Measurements from ENCODE around the gene STARD7. TPM values are rescaled to one million over a fixed set of nuclear protein-coding genes. Genes with fewer than 3 reads are reported as not detected.

The STARD7 gene
- total and polyA plus RNA-seq, 7 donors = 111 to 472 (median 184) TPM

- H3K27ac ChIP-seq = peak overlapping the region; percentile 97
- no peak overlapping the region for H3K4me3 ChIP-seq
- ATAC-seq = no peak
- peak in 1 of 2 donors; percentile 37 for DNase-seq
- peaks cover 6 to 31% of the 10 kb centered on the region in 2 donors for H3K36me3 ChIP-seq (ENCODE audit: insufficient read depth in 1 of 2, low read depth in 1 of 2)
- TF ChIP-seq, protein P1, sequence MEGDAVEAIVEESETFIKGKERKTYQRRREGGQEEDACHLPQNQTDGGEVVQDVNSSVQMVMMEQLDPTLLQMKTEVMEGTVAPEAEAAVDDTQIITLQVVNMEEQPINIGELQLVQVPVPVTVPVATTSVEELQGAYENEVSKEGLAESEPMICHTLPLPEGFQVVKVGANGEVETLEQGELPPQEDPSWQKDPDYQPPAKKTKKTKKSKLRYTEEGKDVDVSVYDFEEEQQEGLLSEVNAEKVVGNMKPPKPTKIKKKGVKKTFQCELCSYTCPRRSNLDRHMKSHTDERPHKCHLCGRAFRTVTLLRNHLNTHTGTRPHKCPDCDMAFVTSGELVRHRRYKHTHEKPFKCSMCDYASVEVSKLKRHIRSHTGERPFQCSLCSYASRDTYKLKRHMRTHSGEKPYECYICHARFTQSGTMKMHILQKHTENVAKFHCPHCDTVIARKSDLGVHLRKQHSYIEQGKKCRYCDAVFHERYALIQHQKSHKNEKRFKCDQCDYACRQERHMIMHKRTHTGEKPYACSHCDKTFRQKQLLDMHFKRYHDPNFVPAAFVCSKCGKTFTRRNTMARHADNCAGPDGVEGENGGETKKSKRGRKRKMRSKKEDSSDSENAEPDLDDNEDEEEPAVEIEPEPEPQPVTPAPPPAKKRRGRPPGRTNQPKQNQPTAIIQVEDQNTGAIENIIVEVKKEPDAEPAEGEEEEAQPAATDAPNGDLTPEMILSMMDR (IDR thresholded peaks at IDR 0.05) = no peak
- WGBS, 3 donors = 57 to 75% (median 72%) methylated on average over 9 of the region's 9 CpGs
- intact Hi-C loops (cut with DNase I) = loop anchor here in 1 of 2 donors (5.0 kb wide), 1 partner anchor 37 kb away; no protein-coding TSS in a partner anchor
- H3K4me1 ChIP-seq = peaks cover 72% of the 10 kb centered on the region
- H3K27me3 ChIP-seq (ENCODE audit: insufficient read depth in 3 of 3, low read length in 2 of 3) = no peaks in the 10 kb centered on the region
- H3K9me3 ChIP-seq = no peaks in the 10 kb centered on the region
Observed at GRCh38 chr2:96249654-96250053, 41.0 kb upstream of the STARD7 start.

DNA sequence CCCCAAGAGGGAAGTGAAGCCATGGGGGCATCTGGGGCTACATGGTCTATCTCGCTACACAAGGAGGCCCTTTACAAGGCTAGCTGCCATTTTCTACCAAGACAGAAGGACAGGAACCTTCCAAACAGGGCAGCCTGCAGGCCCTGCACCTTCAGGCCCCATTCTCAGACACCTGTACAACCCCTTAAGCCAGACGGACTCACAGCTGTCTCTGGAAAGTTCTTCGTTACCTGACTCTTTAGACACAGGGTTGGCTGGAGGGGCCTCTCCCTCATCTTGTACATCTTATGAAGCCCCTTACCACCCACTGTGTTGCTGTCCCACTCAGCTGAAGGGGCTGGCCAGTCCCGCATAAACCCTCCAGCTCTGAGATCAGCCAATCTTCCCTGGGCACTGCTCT lies 40.0 kb upstream of the STARD7 start:
- no peak overlapping the region for H3K27ac ChIP-seq
- no peak overlapping the region for H3K4me3 ChIP-seq
- no peaks in the 10 kb centered on the region for H3K27me3 ChIP-seq (ENCODE audit: insufficient read depth in 3 of 3, low read length in 2 of 3)
- peaks cover 62% of the 10 kb centered on the region for H3K4me1 ChIP-seq
- TF ChIP-seq, protein P1 (IDR thresholded peaks at IDR 0.05) = no peak
- no peak for DNase-seq
- H3K9me3 ChIP-seq = no peaks in the 10 kb centered on the region
- no peak for ATAC-seq
- intact Hi-C loops (cut with DNase I) = no loop called here
- H3K36me3 ChIP-seq (ENCODE audit: insufficient read depth in 1 of 2, low read depth in 1 of 2) = peaks cover 4 to 20% of the 10 kb centered on the region in 2 donors
- 89 to 96% (median 89%) methylated on average over 4 of the region's 4 CpGs for WGBS, 3 donors

GRCh38 chr2:96247896-96248295 lies 39.3 kb upstream of the STARD7 start:
- H3K27me3 ChIP-seq (ENCODE audit: insufficient read depth in 3 of 3, low read length in 2 of 3) = no peaks in the 10 kb centered on the region
- 87 to 94% (median 87%) methylated on average over 5 of the region's 5 CpGs for WGBS, 3 donors
- H3K27ac ChIP-seq = peak overlapping the region; percentile 71
- TF ChIP-seq, protein P1 (IDR thresholded peaks at IDR 0.05) = no peak
- H3K9me3 ChIP-seq = no peaks in the 10 kb centered on the region
- ATAC-seq (no peak), DNase-seq (no peak)
- H3K4me3 ChIP-seq = no peak overlapping the region
- H3K4me1 ChIP-seq = peaks cover 59% of the 10 kb centered on the region
- peaks cover 3 to 13% of the 10 kb centered on the region in 2 donors for H3K36me3 ChIP-seq (ENCODE audit: insufficient read depth in 1 of 2, low read depth in 1 of 2)
- intact Hi-C loops (cut with DNase I) = no loop called here

DNA sequence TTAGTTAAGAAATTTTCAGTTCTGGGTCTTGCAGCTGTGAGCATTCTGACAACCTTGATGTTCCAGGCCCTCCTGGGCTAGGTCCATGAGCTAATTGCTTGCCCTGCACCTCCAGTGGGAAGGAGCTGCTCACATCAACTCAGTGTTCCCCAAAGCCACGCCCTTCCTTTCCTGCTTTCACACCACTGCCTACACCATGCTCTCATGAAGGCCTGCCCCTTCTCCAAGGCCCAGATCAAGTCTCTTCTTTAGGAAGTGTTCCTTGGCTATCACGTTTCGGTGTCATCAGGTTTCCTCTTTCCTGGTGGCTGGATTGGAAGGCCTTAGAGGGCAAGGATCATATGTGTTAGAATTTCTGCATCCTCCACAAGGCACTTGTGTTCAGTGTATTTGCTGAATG lies 38.4 kb upstream of the STARD7 start:
- intact Hi-C loops (cut with DNase I) = no loop called here
- H3K36me3 ChIP-seq (ENCODE audit: insufficient read depth in 1 of 2, low read depth in 1 of 2) = peaks cover 0 to 4% of the 10 kb centered on the region in 2 donors
- ATAC-seq = peak in 2 of 4 donors; percentile 12 to 29
- WGBS, 3 donors = 35 to 66% (median 44%) methylated on average over 3 of the region's 3 CpGs
- no peak overlapping the region for H3K4me3 ChIP-seq
- H3K27ac ChIP-seq = peak overlapping the region; percentile 71
- H3K4me1 ChIP-seq = peaks cover 59% of the 10 kb centered on the region
- H3K27me3 ChIP-seq (ENCODE audit: insufficient read depth in 3 of 3, low read length in 2 of 3) = no peaks in the 10 kb centered on the region
- TF ChIP-seq, protein P1 (IDR thresholded peaks at IDR 0.05) = no peak
- no peaks in the 10 kb centered on the region for H3K9me3 ChIP-seq
- DNase-seq = no peak

Measured in psoas muscle (tissue), 8 donors.